ENCODE data around the gene GLCCI1.

DNA sequence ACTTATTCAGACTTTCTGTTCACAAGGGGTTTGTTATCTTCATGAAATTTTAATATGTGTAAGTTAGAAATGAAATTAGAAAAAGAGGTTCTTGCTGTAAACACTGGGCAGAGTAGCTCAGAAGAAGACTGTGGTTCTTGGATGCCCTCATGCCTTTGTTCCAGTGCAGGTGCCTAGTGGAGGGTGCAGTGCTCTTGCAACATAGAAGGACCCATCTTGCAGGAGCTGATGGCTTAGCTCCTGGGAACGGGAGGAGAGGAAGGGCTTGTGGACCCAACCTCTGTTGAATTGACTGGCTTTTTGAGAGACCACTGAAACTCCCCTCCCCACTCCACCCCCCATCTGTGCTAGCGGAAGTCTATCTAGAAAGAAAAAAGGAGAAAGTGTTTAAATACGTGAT lies 116.8 kb downstream of the GLCCI1 start:
- TF ChIP-seq, protein P1, sequence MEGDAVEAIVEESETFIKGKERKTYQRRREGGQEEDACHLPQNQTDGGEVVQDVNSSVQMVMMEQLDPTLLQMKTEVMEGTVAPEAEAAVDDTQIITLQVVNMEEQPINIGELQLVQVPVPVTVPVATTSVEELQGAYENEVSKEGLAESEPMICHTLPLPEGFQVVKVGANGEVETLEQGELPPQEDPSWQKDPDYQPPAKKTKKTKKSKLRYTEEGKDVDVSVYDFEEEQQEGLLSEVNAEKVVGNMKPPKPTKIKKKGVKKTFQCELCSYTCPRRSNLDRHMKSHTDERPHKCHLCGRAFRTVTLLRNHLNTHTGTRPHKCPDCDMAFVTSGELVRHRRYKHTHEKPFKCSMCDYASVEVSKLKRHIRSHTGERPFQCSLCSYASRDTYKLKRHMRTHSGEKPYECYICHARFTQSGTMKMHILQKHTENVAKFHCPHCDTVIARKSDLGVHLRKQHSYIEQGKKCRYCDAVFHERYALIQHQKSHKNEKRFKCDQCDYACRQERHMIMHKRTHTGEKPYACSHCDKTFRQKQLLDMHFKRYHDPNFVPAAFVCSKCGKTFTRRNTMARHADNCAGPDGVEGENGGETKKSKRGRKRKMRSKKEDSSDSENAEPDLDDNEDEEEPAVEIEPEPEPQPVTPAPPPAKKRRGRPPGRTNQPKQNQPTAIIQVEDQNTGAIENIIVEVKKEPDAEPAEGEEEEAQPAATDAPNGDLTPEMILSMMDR (IDR thresholded peaks at IDR 0.05) = no peak
- TF ChIP-seq POLR2A (IDR thresholded peaks at IDR 0.05) = no peak

Measured in lower leg skin (tissue), 3 donors.